ENCODE data around the gene TNFRSF4. TPM values are rescaled to one million over a fixed set of nuclear protein-coding genes. Genes with fewer than 3 reads are reported as not detected.

Gene TNFRSF4
- total RNA-seq, 1 donor from 2014 or later, result 0.19 TPM

DNA sequence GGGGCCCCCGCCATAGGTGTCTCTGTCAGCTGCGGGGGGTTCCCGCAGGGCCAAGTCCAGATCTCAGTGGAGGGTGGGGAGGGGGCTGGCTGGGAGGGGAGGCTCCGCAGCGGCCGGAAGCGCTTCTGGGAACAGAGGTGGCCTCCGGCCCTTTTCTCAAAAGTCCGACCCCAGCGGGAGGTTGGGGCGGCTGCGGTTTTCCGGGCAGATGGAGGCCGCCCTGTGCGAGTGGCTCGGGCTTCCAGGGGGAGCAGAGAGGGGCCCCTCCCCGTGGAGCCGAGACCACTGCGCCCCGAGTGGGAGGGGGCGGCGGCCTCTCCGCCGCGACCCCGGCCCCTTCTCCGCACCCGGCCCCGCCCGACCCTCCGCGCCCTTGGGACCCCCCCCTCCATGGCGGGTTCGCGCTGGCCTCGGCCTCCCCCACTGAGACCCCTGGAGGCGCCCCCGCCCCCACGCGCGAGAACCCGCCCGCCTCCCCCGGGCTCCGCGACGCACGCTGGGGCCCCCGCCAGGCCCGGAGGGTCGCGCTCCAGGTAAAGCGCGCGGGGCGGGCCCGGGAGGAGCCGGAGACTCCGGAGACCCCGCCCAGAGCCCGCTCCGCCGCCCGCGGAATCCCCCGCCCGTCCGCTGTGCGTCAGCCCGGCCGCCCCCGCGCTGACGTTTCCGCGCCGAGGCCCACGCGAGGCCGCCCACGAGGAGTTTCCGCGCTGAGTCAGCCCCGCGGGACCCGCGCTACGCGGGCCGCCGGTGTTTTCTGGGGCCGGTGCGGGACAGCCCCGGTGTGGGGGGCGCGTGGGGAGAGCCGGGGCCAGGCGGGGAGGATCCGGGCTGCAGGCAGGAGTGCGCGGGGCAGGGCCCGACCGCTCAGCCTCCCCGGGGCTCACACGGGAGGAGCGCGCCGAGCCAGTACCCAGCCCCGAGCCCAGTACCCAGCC is 12.8 kb downstream of the TNFRSF4 start:
- H3K27ac Mint-ChIP-seq (ENCODE audit: unreplicated experiment), result no peak overlapping the region
- H3K36me3 Mint-ChIP-seq (ENCODE audit: low read depth), result no peaks in the 10 kb centered on the region
- H3K9me3 Mint-ChIP-seq, result no peaks in the 10 kb centered on the region
- H3K4me1 Mint-ChIP-seq, result no peaks in the 10 kb centered on the region
- no peak overlapping the region for H3K4me3 Mint-ChIP-seq
- TF ChIP-seq, protein P1, sequence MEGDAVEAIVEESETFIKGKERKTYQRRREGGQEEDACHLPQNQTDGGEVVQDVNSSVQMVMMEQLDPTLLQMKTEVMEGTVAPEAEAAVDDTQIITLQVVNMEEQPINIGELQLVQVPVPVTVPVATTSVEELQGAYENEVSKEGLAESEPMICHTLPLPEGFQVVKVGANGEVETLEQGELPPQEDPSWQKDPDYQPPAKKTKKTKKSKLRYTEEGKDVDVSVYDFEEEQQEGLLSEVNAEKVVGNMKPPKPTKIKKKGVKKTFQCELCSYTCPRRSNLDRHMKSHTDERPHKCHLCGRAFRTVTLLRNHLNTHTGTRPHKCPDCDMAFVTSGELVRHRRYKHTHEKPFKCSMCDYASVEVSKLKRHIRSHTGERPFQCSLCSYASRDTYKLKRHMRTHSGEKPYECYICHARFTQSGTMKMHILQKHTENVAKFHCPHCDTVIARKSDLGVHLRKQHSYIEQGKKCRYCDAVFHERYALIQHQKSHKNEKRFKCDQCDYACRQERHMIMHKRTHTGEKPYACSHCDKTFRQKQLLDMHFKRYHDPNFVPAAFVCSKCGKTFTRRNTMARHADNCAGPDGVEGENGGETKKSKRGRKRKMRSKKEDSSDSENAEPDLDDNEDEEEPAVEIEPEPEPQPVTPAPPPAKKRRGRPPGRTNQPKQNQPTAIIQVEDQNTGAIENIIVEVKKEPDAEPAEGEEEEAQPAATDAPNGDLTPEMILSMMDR (conservative IDR thresholded peaks at IDR 0.05), result no peak
- no peak for DNase-seq (ENCODE audit: low read depth, low spot score)
- H3K27me3 Mint-ChIP-seq (ENCODE audit: low read depth), result peaks cover 8% of the 10 kb centered on the region

DNA sequence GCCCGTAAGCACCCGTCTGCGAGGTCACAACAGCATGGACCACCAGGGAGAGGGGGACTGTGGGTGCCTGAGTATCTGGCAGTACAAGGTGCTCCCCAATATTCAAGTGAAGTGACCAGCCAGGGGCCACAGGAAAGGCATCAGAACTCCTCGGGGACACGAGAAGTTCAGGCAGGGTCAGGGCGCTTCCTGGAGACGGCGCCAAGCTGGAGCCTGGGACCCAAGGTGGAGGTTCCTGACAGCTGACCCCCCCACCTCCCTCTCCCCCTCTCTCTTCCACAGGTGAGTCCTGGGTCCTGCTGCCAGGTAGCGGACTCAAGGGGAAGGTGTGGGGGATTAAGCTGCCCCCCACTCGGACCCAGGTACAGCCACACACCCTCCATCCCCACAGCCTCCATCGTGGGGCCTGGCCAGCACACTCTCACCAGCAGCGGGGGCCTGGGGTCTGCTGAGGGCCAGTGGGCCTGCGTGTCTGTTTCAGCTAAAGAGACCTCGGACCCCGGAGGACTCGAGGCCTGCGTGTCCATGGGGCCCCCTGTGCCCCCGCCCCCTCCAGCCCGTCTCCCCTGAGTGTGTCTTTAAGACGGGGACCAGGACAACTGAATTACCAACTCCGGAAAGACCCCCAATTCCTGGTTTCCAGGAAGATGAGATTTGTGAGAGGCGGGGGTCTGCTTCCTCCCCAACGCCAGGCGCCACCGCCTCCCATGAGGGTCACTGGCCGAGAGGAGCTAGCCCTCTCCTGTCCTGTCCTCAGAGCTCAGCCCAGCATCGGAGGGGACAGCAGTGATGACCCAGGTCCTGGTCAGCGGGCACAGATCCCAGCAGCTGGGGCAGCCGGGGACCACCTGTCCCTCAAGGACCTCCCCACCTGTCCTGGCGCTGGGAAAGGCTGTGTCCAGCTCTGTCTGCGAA is 13.7 kb downstream of the TNFRSF4 start:
- Mint-ChIP-seq H3K9me3 (no peaks in the 10 kb centered on the region), H3K27me3 (ENCODE audit: low read depth) (peaks cover 4% of the 10 kb centered on the region), H3K36me3 (ENCODE audit: low read depth) (no peaks in the 10 kb centered on the region), H3K27ac (ENCODE audit: unreplicated experiment) (no peak overlapping the region), H3K4me3 (no peak overlapping the region), H3K4me1 (no peaks in the 10 kb centered on the region)
- no peak for DNase-seq (ENCODE audit: low read depth, low spot score)
- TF ChIP-seq, protein P1 (conservative IDR thresholded peaks at IDR 0.05), result no peak

DNA sequence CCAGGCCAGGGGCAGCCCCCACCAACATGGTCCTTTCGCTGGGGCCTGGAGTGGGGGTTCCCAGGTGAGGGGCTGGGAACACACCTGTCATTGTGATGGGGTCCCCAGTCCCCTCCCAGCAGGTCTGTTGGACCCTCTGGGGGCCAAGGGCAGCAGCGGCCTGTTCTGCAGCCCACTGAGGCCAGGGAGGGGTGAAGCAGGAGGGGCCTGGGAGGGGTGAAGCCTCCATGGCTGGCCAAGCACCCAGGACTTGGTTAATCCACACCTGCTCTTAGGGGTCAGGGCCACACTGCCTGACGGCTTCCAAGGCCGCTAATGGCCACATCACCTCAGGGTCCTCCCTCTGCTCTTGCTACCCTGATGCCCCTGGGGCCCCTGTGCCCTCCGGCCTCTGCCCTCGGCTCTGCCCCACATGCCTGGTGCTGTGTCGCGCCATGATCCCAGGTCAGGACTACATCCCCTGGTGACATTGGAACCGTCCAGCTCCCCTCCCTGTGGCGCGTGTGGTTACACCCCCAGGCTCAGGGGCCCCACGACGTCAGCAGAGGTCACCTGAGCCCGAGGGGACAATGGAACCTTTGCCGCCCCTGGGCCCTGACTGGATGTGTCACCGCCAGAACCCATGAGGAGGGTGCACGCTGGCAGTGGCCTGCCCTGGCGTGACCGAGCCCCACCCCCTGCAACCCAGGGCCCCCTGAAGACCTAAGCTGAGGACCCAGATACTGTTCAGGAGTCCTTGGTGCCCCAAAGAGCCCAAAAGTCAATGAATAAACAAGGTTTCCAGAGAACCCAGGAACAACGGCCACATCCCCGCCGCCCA is 14.6 kb downstream of the TNFRSF4 start:
- H3K36me3 Mint-ChIP-seq (ENCODE audit: low read depth), result no peaks in the 10 kb centered on the region
- TF ChIP-seq, protein P1 (conservative IDR thresholded peaks at IDR 0.05), result no peak
- peaks cover 5% of the 10 kb centered on the region for H3K9me3 Mint-ChIP-seq
- no peaks in the 10 kb centered on the region for H3K4me1 Mint-ChIP-seq
- H3K27ac Mint-ChIP-seq (ENCODE audit: unreplicated experiment), result no peak overlapping the region
- H3K27me3 Mint-ChIP-seq (ENCODE audit: low read depth), result peaks cover 4% of the 10 kb centered on the region
- no peak for DNase-seq (ENCODE audit: low read depth, low spot score)
- no peak overlapping the region for H3K4me3 Mint-ChIP-seq

DNA sequence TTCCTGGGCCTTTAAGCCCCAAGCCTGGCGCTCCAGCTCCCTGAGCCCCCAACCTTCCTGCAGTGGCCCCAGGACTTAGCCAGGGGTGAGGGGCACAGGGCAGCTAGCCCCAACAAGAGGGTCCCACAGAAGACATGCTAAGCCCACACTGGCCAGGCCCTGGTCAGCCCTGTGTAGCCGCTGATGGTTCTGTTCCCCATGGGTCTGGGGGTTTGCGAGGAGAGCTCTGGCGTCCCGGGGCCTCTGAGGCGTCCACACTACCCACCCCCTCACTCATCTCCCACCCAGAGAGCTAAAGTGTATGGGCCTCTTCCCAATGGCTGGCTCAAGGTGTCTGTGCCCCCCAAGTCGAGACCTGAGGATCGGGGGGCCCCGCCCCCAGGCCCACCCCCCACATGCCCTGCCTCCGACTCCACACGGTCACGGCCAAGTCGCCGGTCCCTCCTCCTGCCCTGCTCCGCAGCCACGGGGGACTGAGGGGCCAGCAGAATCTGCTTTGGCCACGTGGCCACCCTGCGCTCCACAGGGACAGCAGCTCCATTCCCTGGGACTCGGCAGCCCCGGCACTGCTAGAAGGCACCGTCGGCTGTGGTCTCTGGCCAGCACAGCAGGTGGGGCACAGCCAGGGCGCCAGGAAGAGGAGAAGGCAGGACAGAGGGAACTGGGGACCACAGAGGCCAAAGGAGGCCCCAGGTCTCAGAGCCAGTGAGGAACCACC is 15.4 kb downstream of the TNFRSF4 start:
- H3K9me3 Mint-ChIP-seq, result peaks cover 9% of the 10 kb centered on the region
- DNase-seq (ENCODE audit: low read depth, low spot score), result no peak
- H3K36me3 Mint-ChIP-seq (ENCODE audit: low read depth), result no peaks in the 10 kb centered on the region

More for the DNA sequence above, 15.4 kb downstream of the TNFRSF4 start:
- Mint-ChIP-seq H3K27ac (ENCODE audit: unreplicated experiment) (no peak overlapping the region), H3K27me3 (ENCODE audit: low read depth) (peaks cover 4% of the 10 kb centered on the region), H3K4me1 (no peaks in the 10 kb centered on the region), H3K4me3 (no peak overlapping the region)
- TF ChIP-seq, protein P1 (conservative IDR thresholded peaks at IDR 0.05), result no peak
